GM19372 (cell line): ENCODE measurements around the gene CLBA1.

ENCODE experiments used
- ATAC-seq: cut with Tn5 transposase; IDR thresholded peaks from one replicate; pipeline ENCODE4 v1.9.1; 2021; ENCODE audit warnings: mild to moderate bottlenecking, low read depth, moderate library complexity; ENCODE audit not compliant: unreplicated experiment

CLBA1 gene

GRCh38 chr14:105039458-105040205 is 54.0 kb downstream of the CLBA1 start:
- ATAC-seq = no peak

GRCh38 chr14:105041841-105042765 is 56.5 kb downstream of the CLBA1 start:
- ATAC-seq = no peak

GRCh38 chr14:105042813-105043212 is 57.2 kb downstream of the CLBA1 start:
- ATAC-seq = no peak

GRCh38 chr14:105043641-105044040 is 58.1 kb downstream of the CLBA1 start:
- ATAC-seq = no peak
